Adipocyte (in vitro differentiated cells): Measurements from ENCODE around the gene TENT5C.

Source experiments
- DNase-seq: peaks from one replicate; pipeline ENCODE4 v3.0.0-alpha.2; 2015; ENCODE audit warnings: low read depth
- H3K27me3 ChIP-seq: replicated peaks from 2 replicates; pipeline ENCODE4 v1.7.0; 2013; ENCODE audit warnings: mild to moderate bottlenecking, low read length, moderate library complexity; ENCODE audit not compliant: control insufficient read depth, insufficient read depth
- H3K36me3 ChIP-seq: 2 replicates; pipeline ENCODE4 v1.7.0; 2013; ENCODE audit warnings: low read length, mild to moderate bottlenecking, moderate library complexity; ENCODE audit not compliant: control insufficient read depth, insufficient read depth, severe bottlenecking
- H3K4me1 ChIP-seq: 2 replicates; pipeline ENCODE4 v1.7.0; 2013; ENCODE audit warnings: mild to moderate bottlenecking, low read length, moderate library complexity; ENCODE audit not compliant: control insufficient read depth, insufficient read depth
- H3K4me3 ChIP-seq: 2 replicates; pipeline ENCODE4 v1.7.0; 2013; ENCODE audit warnings: mild to moderate bottlenecking, low read length, moderate library complexity
- H3K9ac ChIP-seq: 2 replicates; pipeline ENCODE4 v1.7.0; 2013; ENCODE audit warnings: mild to moderate bottlenecking, low read length, moderate library complexity
- H3K9me3 ChIP-seq: 2 replicates; pipeline ENCODE4 v1.7.0; 2013; ENCODE audit warnings: mild to moderate bottlenecking, low read length, moderate library complexity; ENCODE audit not compliant: control insufficient read depth

The TENT5C gene

DNA sequence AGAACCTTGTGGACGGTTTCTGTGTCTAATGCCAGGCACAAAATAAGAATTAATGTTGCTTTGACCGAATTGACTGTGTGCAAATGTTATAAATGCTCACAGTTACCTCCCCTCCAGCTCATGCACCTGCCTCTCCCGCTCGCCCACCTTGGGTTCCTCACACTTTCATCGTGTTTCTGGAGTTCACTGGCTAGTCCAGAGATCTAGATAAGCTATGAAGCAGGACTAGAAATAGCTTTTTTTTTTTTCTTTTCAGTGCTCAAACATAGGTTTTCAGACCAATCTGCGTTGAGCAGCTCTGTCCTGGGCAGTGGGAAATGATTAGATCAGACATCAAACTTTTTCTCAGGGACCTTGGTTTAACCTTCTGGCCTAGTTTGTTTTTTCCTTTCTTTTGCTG lies 11.1 kb downstream of the TENT5C start:
- Histone ChIP-seq H3K4me3 (no peak overlapping the region), H3K9me3 (no peaks in the 10 kb centered on the region), H3K4me1 (no peaks in the 10 kb centered on the region), H3K27me3 (no peaks in the 10 kb centered on the region), H3K9ac (no peak overlapping the region), H3K36me3 (no peaks in the 10 kb centered on the region)
- no peak for DNase-seq

DNA sequence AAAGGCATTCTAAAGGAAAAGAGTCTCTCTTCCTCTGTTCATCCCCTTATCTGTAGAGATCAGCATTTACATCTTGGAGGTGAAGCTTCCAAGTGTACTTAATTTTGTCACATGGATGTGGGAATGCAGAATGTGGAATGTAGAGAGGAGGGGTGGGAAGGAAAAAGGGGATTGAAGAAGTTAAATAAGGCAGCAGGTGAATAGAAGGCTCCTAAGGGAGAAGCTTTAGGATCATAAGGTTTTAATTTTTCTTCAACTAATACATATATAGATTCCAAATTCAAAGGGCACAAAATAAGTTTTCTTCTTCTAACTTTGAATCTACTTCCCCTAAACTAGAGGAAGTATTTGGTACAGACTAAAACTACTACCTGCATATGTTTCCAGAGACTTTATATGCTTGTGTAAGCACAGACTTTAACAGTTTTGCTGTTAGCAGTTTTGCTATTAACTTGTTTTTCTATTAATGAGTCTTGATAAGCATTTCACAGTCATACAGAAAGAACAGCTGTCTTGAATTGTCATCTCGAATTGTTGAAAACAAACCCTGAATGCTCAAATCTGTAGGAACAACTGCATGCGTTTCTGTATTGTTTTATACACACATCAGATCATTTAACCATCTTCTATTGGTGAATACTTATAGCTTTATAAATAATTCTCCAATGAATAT lies 12.7 kb downstream of the TENT5C start:
- no peak for DNase-seq
- Histone ChIP-seq H3K9ac (no peak overlapping the region), H3K27me3 (peaks cover 15% of the 10 kb centered on the region), H3K36me3 (no peaks in the 10 kb centered on the region), H3K9me3 (no peaks in the 10 kb centered on the region), H3K4me1 (no peaks in the 10 kb centered on the region), H3K4me3 (no peak overlapping the region)

DNA sequence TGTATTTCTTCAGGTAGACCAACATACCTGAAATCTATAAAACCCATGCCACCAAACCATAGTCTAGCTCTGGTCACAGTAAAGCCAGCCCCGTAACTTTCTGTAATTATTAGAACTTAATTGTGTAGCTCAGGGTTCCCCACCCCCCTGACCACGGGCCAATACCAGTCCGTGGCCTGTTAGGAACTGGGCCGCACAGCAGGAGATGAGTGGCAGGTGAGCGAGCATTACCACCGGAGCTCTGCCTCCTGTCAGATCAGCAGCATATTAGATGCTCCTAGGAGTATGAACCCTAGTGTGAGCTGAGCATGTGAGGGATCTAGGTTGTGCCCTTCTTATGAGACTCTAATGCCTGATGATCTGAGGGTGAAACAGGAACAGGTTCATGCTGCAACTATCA lies 14.6 kb downstream of the TENT5C start:
- Histone ChIP-seq H3K36me3 (no peaks in the 10 kb centered on the region), H3K9ac (no peak overlapping the region)

DNA sequence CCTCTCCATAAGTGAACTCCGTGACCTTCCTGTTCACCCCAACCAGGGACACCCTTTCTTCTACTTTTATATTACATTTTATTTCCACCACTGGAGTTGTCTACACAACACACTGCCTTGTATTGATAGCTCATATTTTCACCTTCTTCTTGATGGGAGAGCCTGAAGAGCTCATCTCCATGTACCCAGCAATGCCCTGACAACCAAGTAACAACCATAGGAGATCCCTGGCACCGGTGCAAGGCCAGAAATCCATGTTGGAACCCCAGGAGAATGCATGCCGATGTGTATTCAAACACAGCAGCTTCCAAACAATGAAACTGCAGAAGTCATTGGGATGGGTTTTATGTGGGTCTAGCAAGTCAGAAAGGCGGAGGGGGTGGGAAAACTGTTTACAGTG lies 15.5 kb downstream of the TENT5C start:
- no peak for DNase-seq
- no peaks in the 10 kb centered on the region for H3K4me1 ChIP-seq
- no peak overlapping the region for H3K4me3 ChIP-seq
- H3K9me3 ChIP-seq, result no peaks in the 10 kb centered on the region
- no peak overlapping the region for H3K9ac ChIP-seq
- H3K36me3 ChIP-seq, result no peaks in the 10 kb centered on the region
- H3K27me3 ChIP-seq, result peaks cover 15% of the 10 kb centered on the region

More for the DNA sequence above, 14.6 kb downstream of the TENT5C start:
- H3K27me3 ChIP-seq, result peaks cover 15% of the 10 kb centered on the region
- no peak overlapping the region for H3K4me3 ChIP-seq
- no peaks in the 10 kb centered on the region for H3K4me1 ChIP-seq
- DNase-seq, result no peak
- no peaks in the 10 kb centered on the region for H3K9me3 ChIP-seq

DNA sequence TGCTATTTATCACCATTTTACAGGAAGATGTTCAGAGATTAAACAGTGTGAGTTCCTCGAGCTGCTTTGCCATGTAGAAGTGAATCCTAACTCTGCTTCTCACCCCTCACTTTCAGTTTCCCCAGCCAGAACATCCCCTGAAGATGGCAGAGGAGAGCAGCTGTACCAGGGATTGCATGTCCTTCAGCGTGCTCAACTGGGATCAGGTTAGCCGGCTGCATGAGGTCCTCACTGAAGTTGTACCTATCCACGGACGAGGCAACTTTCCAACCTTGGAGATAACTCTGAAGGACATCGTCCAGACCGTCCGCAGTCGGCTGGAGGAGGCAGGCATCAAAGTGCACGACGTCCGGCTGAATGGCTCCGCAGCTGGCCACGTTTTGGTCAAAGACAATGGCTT lies 16.9 kb downstream of the TENT5C start:
- Histone ChIP-seq H3K9me3 (no peaks in the 10 kb centered on the region), H3K4me3 (no peak overlapping the region), H3K27me3 (peaks cover 18% of the 10 kb centered on the region), H3K9ac (no peak overlapping the region), H3K4me1 (no peaks in the 10 kb centered on the region), H3K36me3 (no peaks in the 10 kb centered on the region)
- no peak for DNase-seq

DNA sequence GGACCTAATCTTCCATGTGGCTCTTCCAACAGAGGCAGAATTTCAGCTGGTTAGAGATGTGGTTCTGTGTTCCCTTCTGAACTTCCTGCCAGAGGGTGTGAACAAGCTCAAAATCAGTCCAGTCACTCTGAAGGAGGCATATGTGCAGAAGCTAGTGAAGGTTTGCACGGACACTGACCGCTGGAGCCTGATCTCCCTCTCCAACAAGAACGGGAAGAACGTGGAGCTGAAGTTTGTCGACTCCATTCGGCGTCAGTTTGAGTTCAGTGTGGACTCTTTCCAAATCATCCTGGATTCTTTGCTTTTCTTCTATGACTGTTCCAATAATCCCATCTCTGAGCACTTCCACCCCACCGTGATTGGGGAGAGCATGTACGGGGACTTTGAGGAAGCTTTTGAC lies 17.3 kb downstream of the TENT5C start:
- H3K9ac ChIP-seq, result no peak overlapping the region
- H3K27me3 ChIP-seq, result peaks cover 18% of the 10 kb centered on the region

DNA sequence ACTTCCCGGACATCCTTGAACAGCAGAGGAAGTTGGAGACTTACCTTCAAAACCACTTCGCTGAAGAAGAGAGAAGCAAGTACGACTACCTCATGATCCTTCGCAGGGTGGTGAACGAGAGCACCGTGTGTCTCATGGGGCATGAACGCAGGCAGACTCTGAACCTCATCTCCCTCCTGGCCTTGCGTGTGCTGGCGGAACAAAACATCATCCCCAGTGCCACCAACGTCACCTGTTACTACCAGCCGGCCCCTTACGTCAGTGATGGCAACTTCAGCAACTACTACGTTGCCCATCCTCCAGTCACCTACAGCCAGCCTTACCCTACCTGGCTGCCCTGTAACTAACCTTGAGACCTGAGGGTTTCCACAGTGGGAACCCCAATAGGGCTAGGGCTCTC lies 17.9 kb downstream of the TENT5C start:
- H3K4me3 ChIP-seq, result no peak overlapping the region

More for the DNA sequence above, 17.3 kb downstream of the TENT5C start:
- H3K4me3 ChIP-seq, result no peak overlapping the region
- no peaks in the 10 kb centered on the region for H3K4me1 ChIP-seq
- H3K36me3 ChIP-seq, result no peaks in the 10 kb centered on the region
- DNase-seq, result no peak
- no peaks in the 10 kb centered on the region for H3K9me3 ChIP-seq

DNA sequence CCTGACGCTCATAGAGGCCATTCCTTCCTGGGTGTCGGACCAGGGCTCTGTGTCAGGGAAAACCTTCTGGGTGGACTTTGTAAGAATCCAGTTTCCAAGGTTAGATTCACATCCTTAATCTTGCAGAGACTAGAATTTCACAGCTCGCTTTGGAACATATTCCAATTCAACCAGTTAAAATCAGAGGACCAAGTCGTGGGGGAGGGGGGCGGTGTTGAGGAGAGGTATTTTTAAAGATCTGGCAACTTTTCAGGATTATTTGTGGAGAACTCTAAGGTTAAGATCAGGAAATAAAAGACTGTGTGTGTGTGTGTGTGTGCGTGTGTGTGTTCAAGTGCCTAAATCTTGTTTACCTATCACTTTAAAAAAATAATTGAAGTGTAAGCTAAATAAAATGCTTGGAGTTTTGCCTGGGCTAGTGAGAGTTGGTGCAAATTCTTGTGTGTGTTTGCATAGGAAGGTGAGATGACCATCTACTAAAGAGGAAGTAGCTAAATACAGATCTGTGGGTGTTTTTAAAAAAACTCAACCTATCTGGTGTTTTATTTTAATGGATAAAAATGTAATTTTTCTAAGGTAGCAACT lies 21.8 kb downstream of the TENT5C start:
- no peak for DNase-seq
- no peak overlapping the region for H3K4me3 ChIP-seq
- no peaks in the 10 kb centered on the region for H3K9me3 ChIP-seq
- no peaks in the 10 kb centered on the region for H3K4me1 ChIP-seq
- peaks cover 31% of the 10 kb centered on the region for H3K27me3 ChIP-seq
- H3K36me3 ChIP-seq, result no peaks in the 10 kb centered on the region
- no peak overlapping the region for H3K9ac ChIP-seq

More for the DNA sequence above, 17.9 kb downstream of the TENT5C start:
- Histone ChIP-seq H3K9ac (no peak overlapping the region), H3K9me3 (no peaks in the 10 kb centered on the region), H3K36me3 (no peaks in the 10 kb centered on the region), H3K27me3 (peaks cover 21% of the 10 kb centered on the region), H3K4me1 (no peaks in the 10 kb centered on the region)
- DNase-seq, result no peak

DNA sequence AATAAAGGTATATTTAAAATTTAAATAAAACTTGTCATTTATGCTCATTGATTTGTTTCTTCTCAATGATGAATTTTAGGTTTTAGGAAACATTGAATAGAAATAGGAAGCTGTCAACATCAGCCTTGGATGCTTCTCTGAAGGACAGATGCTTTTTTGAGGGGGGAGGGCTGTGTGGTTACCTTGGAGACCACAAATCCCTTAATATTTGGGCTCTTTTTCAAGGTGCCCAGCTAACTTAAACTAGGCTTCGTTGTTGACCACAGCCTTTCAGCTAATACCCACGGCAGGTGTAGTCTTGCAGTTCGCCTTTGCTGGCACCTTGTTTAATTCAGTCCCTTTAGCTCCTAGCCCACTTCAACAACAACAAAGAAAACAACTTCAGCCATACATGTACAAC lies 22.5 kb downstream of the TENT5C start:
- no peak for DNase-seq
- H3K4me3 ChIP-seq, result no peak overlapping the region
- H3K27me3 ChIP-seq, result peaks cover 30% of the 10 kb centered on the region
- H3K36me3 ChIP-seq, result no peaks in the 10 kb centered on the region
- H3K4me1 ChIP-seq, result no peaks in the 10 kb centered on the region
- no peaks in the 10 kb centered on the region for H3K9me3 ChIP-seq
- no peak overlapping the region for H3K9ac ChIP-seq

DNA sequence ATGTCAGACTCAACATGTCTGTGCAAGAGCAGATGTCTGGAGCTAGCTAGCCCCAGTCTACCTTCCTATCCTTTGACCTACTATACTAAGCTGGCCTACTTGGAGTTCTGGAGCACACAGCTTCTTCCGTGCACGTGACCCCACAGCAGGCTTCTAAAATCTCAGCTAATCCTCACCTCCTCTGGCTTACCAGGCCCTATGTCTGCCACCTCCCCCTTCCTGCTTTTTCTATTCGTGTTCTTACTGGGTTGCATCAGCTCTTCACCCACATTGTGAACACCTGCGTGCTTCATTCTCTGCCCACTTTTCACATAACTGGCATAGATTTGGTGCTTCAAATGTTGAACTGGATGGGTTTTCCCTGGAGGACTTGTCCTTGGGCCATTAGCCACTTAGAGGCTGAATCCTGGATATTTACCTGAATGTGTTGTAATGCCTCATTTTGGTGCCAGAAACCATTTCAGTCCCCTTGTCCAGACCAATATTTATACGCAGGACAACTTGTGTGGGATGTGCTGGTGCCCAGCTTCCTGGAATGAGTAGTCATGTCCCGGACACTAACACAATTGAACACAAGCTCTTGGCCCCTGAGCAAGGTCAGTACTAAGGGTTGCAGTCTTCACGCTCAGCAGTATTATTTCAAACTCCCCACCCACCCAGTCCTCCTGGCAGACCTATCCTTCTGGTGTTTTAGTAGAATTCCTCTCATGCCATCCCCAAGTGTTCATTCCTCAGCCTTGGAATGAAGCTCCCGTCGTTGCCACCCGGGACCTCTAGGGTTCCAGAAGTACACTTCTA lies 24.0 kb downstream of the TENT5C start:
- peaks cover 28% of the 10 kb centered on the region for H3K27me3 ChIP-seq
- no peak overlapping the region for H3K9ac ChIP-seq
- H3K4me3 ChIP-seq, result no peak overlapping the region
- DNase-seq, result no peak
- H3K36me3 ChIP-seq, result no peaks in the 10 kb centered on the region
- H3K4me1 ChIP-seq, result peaks cover 3% of the 10 kb centered on the region
- no peaks in the 10 kb centered on the region for H3K9me3 ChIP-seq

DNA sequence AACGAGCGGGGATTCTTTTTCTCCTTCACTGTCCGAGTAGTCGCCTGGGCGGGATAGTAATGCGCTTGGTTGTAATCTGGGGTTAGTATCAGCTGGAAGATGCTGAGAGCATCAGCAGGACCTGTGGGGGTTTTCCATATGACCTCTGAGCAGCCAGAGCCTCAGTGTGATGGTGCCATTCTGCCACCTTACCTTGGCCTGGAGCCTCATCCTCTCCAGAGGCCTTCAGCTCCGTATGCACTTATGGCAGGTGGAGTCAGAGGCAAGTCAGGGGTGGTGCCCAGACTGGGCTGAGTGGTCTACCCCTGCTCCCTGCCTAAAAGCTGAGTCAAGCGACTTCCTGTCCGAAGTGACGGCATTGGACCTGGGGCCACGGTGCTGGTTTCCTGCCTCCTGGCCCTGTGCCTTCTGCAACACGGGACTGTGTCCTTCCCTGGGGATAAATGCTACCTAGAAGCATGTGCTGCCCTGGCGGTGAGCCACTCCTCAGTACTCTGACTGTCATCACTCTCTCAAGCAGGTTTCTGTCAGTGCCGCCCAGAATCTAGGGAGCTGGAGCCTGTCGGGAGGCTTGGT lies 24.7 kb downstream of the TENT5C start:
- Histone ChIP-seq H3K27me3 (peaks cover 28% of the 10 kb centered on the region), H3K36me3 (no peaks in the 10 kb centered on the region), H3K4me3 (no peak overlapping the region), H3K9ac (no peak overlapping the region), H3K4me1 (peaks cover 3% of the 10 kb centered on the region), H3K9me3 (no peaks in the 10 kb centered on the region)
- no peak for DNase-seq
